Neuronal stem cell (in vitro differentiated cells): ENCODE data around the gene GRID1.

Experiments
- DNase-seq: peaks from one replicate; pipeline ENCODE4 v3.0.0-alpha.2; 2013; ENCODE audit warnings: low spot score
- H2AFZ ChIP-seq: one replicate; pipeline ENCODE4 v1.6.1; 2013; ENCODE audit warnings: mild to moderate bottlenecking, low read length, inconsistent platforms
- H2AK5ac ChIP-seq: 2 replicates; pipeline ENCODE4 v1.6.1; 2013; ENCODE audit warnings: low read depth, mild to moderate bottlenecking, inconsistent platforms, low read length, moderate library complexity, mixed read lengths
- H2BK120ac ChIP-seq: 2 replicates; pipeline ENCODE4 v1.6.1; 2013; ENCODE audit warnings: low read depth, mild to moderate bottlenecking, inconsistent platforms, low read length, moderate library complexity, mixed read lengths
- H2BK12ac ChIP-seq: one replicate; pipeline ENCODE4 v1.6.1; 2013; ENCODE audit warnings: low read length, inconsistent platforms
- H2BK15ac ChIP-seq: 2 replicates; pipeline ENCODE4 v1.6.1; 2013; ENCODE audit warnings: mild to moderate bottlenecking, low read length, inconsistent platforms, mixed read lengths
- H2BK5ac ChIP-seq: one replicate; pipeline ENCODE4 v1.6.1; 2013; ENCODE audit warnings: inconsistent platforms, mild to moderate bottlenecking, low read length, moderate library complexity
- H3K14ac ChIP-seq: one replicate; pipeline ENCODE4 v1.6.1; 2013; ENCODE audit warnings: low read length, inconsistent platforms
- H3K18ac ChIP-seq: 2 replicates; pipeline ENCODE4 v1.6.1; 2013; ENCODE audit warnings: low read length, inconsistent platforms
- H3K23ac ChIP-seq: 2 replicates; pipeline ENCODE4 v1.6.1; 2013; ENCODE audit warnings: low read depth, mild to moderate bottlenecking, mixed read lengths, low read length, inconsistent platforms; ENCODE audit not compliant: poor library complexity
- H3K27ac ChIP-seq: replicated peaks from 3 replicates; pipeline ENCODE4 v1.5.1; 2013; ENCODE audit warnings: low read length, inconsistent platforms
- H3K27me3 ChIP-seq, 3 experiments: 2 replicates each; pipeline ENCODE4 v1.6.1; 2013; ENCODE audit warnings: low read length in 3 of 3, mild to moderate bottlenecking in 2 of 3, inconsistent platforms in 1 of 3, low read depth in 1 of 3, mixed read lengths in 1 of 3, moderate library complexity in 1 of 3; ENCODE audit not compliant: control insufficient read depth in 3 of 3, insufficient read depth in 3 of 3
- H3K36me3 ChIP-seq, 2 donors: replicated peaks in 1 of 2; 2 replicates each; pipeline ENCODE4 v1.6.1; 2013; ENCODE audit warnings: low read length in 2 of 2; ENCODE audit not compliant: control insufficient read depth in 2 of 2, insufficient read depth in 2 of 2
- H3K4ac ChIP-seq: 2 replicates; pipeline ENCODE4 v1.6.1; 2013; ENCODE audit warnings: inconsistent platforms, mild to moderate bottlenecking, low read length, moderate library complexity
- H3K4me1 ChIP-seq, 2 donors: 1 replicate in 1 of 2; 2 replicates in 1 of 2; pipeline ENCODE4 v1.6.1; 2013; ENCODE audit warnings: low read length in 2 of 2, low read depth in 1 of 2; ENCODE audit not compliant: control insufficient read depth in 2 of 2, insufficient read depth in 1 of 2
- H3K4me2 ChIP-seq: one replicate; pipeline ENCODE4 v1.6.1; 2013; ENCODE audit warnings: mild to moderate bottlenecking, low read length, inconsistent platforms; ENCODE audit not compliant: insufficient read depth, poor library complexity, severe bottlenecking
- H3K4me3 ChIP-seq, 2 donors: 2 replicates each; pipeline ENCODE4 v1.5.1; 2013; ENCODE audit warnings: low read length in 2 of 2, mild to moderate bottlenecking in 2 of 2, inconsistent platforms in 1 of 2, moderate library complexity in 1 of 2
- H3K79me1 ChIP-seq: one replicate; pipeline ENCODE4 v1.6.1; 2013; ENCODE audit warnings: low read depth, mild to moderate bottlenecking, inconsistent platforms, low read length, moderate library complexity
- H3K9ac ChIP-seq: one replicate; pipeline ENCODE4 v1.6.1; 2013; ENCODE audit warnings: mild to moderate bottlenecking, low read depth, low read length, inconsistent platforms; ENCODE audit not compliant: poor library complexity
- H3K9me3 ChIP-seq, 2 donors: replicated peaks in 1 of 2; 2 replicates each; pipeline versions ENCODE3 to v1.6.1; 2013; ENCODE audit warnings: low read length in 2 of 2, mild to moderate bottlenecking in 2 of 2, inconsistent platforms in 1 of 2, low read depth in 1 of 2, mixed read lengths in 1 of 2, moderate library complexity in 1 of 2; ENCODE audit not compliant: control insufficient read depth in 2 of 2, insufficient read depth in 1 of 2
- H4K8ac ChIP-seq: one replicate; pipeline ENCODE4 v1.6.1; 2013; ENCODE audit warnings: low read depth, mild to moderate bottlenecking, inconsistent platforms, low read length, moderate library complexity
- H4K91ac ChIP-seq: one replicate; pipeline ENCODE4 v1.6.1; 2013; ENCODE audit warnings: low read length, low read depth, mild to moderate bottlenecking, inconsistent platforms; ENCODE audit not compliant: poor library complexity
- WGBS, 2 donors: extraction: QIAGEN DNeasy Blood & Tissue Kit; methylation state at CpG; one replicate each; pipeline ENCODE4 v1.1.7; 2013; ENCODE audit warnings: missing lambda C conversion rate in 2 of 2, mixed read lengths in 1 of 2; ENCODE audit not compliant: insufficient read length in 2 of 2, insufficient replicate concordance in 1 of 2; ENCODE audit errors: extremely low coverage in 2 of 2; 5-methylcytosine and 5-hydroxymethylcytosine counted together

The GRID1 gene

GRCh38 chr10:86104156-86104555 is 262.4 kb downstream of the GRID1 start:
- peak overlapping the region; percentile 3 for H3K23ac ChIP-seq
- no peaks in the 10 kb centered on the region for H3K9me3 ChIP-seq
- H2BK15ac ChIP-seq: no peak overlapping the region
- H4K91ac ChIP-seq: no peak overlapping the region
- no CpG with 5 or more reads among the region's 5 CpGs for WGBS, 2 donors
- H3K27me3 ChIP-seq: no peaks in the 10 kb centered on the region
- H3K4me2 ChIP-seq: no peak overlapping the region
- no peak overlapping the region for H2BK120ac ChIP-seq
- no peak overlapping the region for H3K4ac ChIP-seq
- no peak overlapping the region for H3K27ac ChIP-seq
- DNase-seq: no peak
- no peaks in the 10 kb centered on the region for H3K79me1 ChIP-seq
- no peak overlapping the region for H3K14ac ChIP-seq
- peak overlapping the region; percentile 66 for H2AK5ac ChIP-seq
- H2BK5ac ChIP-seq: no peak overlapping the region
- H2AFZ ChIP-seq: no peak overlapping the region
- no peak overlapping the region for H4K8ac ChIP-seq
- H3K18ac ChIP-seq: peak overlapping the region; percentile 85
- no peak overlapping the region for H3K4me3 ChIP-seq
- H2BK12ac ChIP-seq: no peak overlapping the region
- H3K36me3 ChIP-seq: no peaks in the 10 kb centered on the region
- no peaks in the 10 kb centered on the region for H3K4me1 ChIP-seq
- H3K9ac ChIP-seq: no peak overlapping the region

GRCh38 chr10:86103391-86104101 is 263.0 kb downstream of the GRID1 start:
- Histone ChIP-seq H4K8ac (no peak overlapping the region), H3K27ac (no peak overlapping the region), H3K79me1 (no peaks in the 10 kb centered on the region), H3K4me2 (no peak overlapping the region), H2AFZ (no peak overlapping the region), H3K4ac (no peak overlapping the region), H4K91ac (peak overlapping the region; percentile 89), H3K9ac (no peak overlapping the region), H3K9me3 (no peaks in the 10 kb centered on the region), H2BK5ac (no peak overlapping the region), H3K23ac (peak overlapping the region; percentile 3), H2BK120ac (no peak overlapping the region), H3K4me1 (no peaks in the 10 kb centered on the region), H2BK15ac (no peak overlapping the region), H3K14ac (no peak overlapping the region), H3K18ac (no peak overlapping the region), H2AK5ac (no peak overlapping the region), H3K36me3 (no peaks in the 10 kb centered on the region), H2BK12ac (no peak overlapping the region), H3K4me3 (no peak overlapping the region), H3K27me3 (no peaks in the 10 kb centered on the region)
- no CpG with 5 or more reads among the region's 8 CpGs for WGBS, 2 donors
- DNase-seq: no peak

- no peaks in the 10 kb centered on the region for H3K36me3 ChIP-seq
- H3K4me3 ChIP-seq: no peak overlapping the region
- no peak overlapping the region for H3K27ac ChIP-seq
- no peak overlapping the region for H3K9ac ChIP-seq
- no peak overlapping the region for H2BK5ac ChIP-seq
- no peak overlapping the region for H4K8ac ChIP-seq
- no peaks in the 10 kb centered on the region for H3K4me1 ChIP-seq
- no peak overlapping the region for H2AK5ac ChIP-seq
- H2AFZ ChIP-seq: no peak overlapping the region
- H2BK120ac ChIP-seq: no peak overlapping the region
- DNase-seq: no peak
- H3K27me3 ChIP-seq: no peaks in the 10 kb centered on the region
- no peak overlapping the region for H3K4me2 ChIP-seq
- H2BK15ac ChIP-seq: no peak overlapping the region
- H4K91ac ChIP-seq: no peak overlapping the region
- H3K23ac ChIP-seq: no peak overlapping the region
- no peak overlapping the region for H2BK12ac ChIP-seq
- no peaks in the 10 kb centered on the region for H3K79me1 ChIP-seq
- H3K9me3 ChIP-seq: no peaks in the 10 kb centered on the region
- H3K14ac ChIP-seq: no peak overlapping the region
- no CpG with 5 or more reads among the region's 5 CpGs for WGBS, 2 donors
- no peak overlapping the region for H3K18ac ChIP-seq
- no peak overlapping the region for H3K4ac ChIP-seq
Measured at GRCh38 chr10:86102451-86102850, 264.1 kb downstream of the GRID1 start.

GRCh38 chr10:86102031-86102430 is 264.6 kb downstream of the GRID1 start:
- DNase-seq: no peak
- Histone ChIP-seq H3K27ac (no peak overlapping the region), H4K91ac (no peak overlapping the region), H4K8ac (no peak overlapping the region), H3K36me3 (no peaks in the 10 kb centered on the region), H2BK12ac (no peak overlapping the region), H3K14ac (no peak overlapping the region), H2BK5ac (no peak overlapping the region), H3K18ac (no peak overlapping the region), H2BK120ac (no peak overlapping the region), H2BK15ac (no peak overlapping the region), H3K27me3 (no peaks in the 10 kb centered on the region), H3K4ac (no peak overlapping the region), H3K79me1 (no peaks in the 10 kb centered on the region), H3K4me3 (no peak overlapping the region), H3K23ac (no peak overlapping the region), H3K9ac (no peak overlapping the region), H3K4me1 (no peaks in the 10 kb centered on the region), H3K4me2 (no peak overlapping the region), H2AFZ (no peak overlapping the region), H3K9me3 (no peaks in the 10 kb centered on the region), H2AK5ac (no peak overlapping the region)
- no CpG with 5 or more reads among the region's 2 CpGs for WGBS, 2 donors
